Panc1 (cell line): ENCODE measurements around the gene CDCA3. TPM values are rescaled to one million over a fixed set of nuclear protein-coding genes. Genes with fewer than 3 reads are reported as not detected.

ENCODE experiments used
- ATAC-seq: fragments of 200-7000 bp; cut with Tn5 transposase; 2 replicates; pipeline ENCODE4 v1.9.1; 2020; ENCODE audit warnings: mild to moderate bottlenecking, moderate library complexity
- BruUV-seq: library from RNA; stranded (reverse); fragments of 400-500 nt; replicated peaks from 2 replicates; lab custom pipeline; 2021; lab: Mats Ljungman, UMichigan
- CTCF ChIA-PET: fragments of 300-600 bp; sonication (Branson Sonifier 250); formaldehyde crosslinking; loops from one replicate; lab custom pipeline; 2022; ENCODE audit warnings: antibody characterized with exemption; lab: Charles Lee
- POLR2A ChIA-PET: fragments of 300-600 bp; sonication (Branson Sonifier 250); formaldehyde crosslinking; loops from one replicate; lab custom pipeline; 2022; ENCODE audit warnings: antibody characterized with exemption; lab: Charles Lee
- DNase-seq: peaks from one replicate; pipeline ENCODE4 v3.0.0-alpha.2; 2010; ENCODE audit warnings: low read depth, low spot score
- H3K27ac ChIP-seq: 2 replicates; pipeline ENCODE4 v1.5.1; 2011; ENCODE audit warnings: mild to moderate bottlenecking, low read length, inconsistent platforms
- H3K27me3 ChIP-seq: fragments of 200-500 bp; sonication (Bioruptor generic); 2 replicates; pipeline ENCODE4 v1.6.0; 2014; ENCODE audit warnings: low read length, inconsistent platforms; ENCODE audit not compliant: control insufficient read depth, insufficient read depth
- H3K36me3 ChIP-seq: fragments of 200-500 bp; sonication (Bioruptor generic); 2 replicates; pipeline ENCODE4 v1.5.1; 2014; ENCODE audit warnings: inconsistent platforms, mild to moderate bottlenecking, low read length, moderate library complexity; ENCODE audit not compliant: control insufficient read depth, insufficient read depth
- H3K4me1 ChIP-seq: 2 replicates; pipeline ENCODE4 v1.5.1; 2011; ENCODE audit warnings: inconsistent platforms, mild to moderate bottlenecking, low read length, moderate library complexity; ENCODE audit not compliant: control insufficient read depth, insufficient read depth
- H3K4me3 ChIP-seq, 2 experiments: 2 replicates each; pipeline ENCODE4 v1.5.1; 2011 to 2012; ENCODE audit warnings: low read depth in 2 of 2, low read length in 2 of 2, mild to moderate bottlenecking in 2 of 2, inconsistent platforms in 1 of 2, moderate library complexity in 1 of 2
- H3K9me3 ChIP-seq: fragments of 200-500 bp; sonication (Bioruptor generic); 2 replicates; pipeline ENCODE4 v1.5.1; 2014; ENCODE audit warnings: low read depth, mild to moderate bottlenecking, inconsistent platforms, low read length, moderate library complexity; ENCODE audit not compliant: control insufficient read depth, insufficient read depth
- CTCF ChIP-seq: fragments of 450-650 bp; IDR thresholded peaks from 2 replicates; pipeline ENCODE4 v1.5.1; 2017; ENCODE audit warnings: mild to moderate bottlenecking
- POLR2AphosphoS5 ChIP-seq: IDR thresholded peaks from 2 replicates; pipeline ENCODE4 v1.6.1; 2012; ENCODE audit warnings: mild to moderate bottlenecking, low read depth, low read length, moderate library complexity
- SIN3A ChIP-seq: IDR thresholded peaks from 2 replicates; pipeline ENCODE4 v1.6.1; 2012; ENCODE audit warnings: low read depth, mild to moderate bottlenecking, low read length, moderate library complexity, borderline replicate concordance; ENCODE audit not compliant: insufficient read depth
- TCF7L2 ChIP-seq: IDR thresholded peaks from 2 replicates; pipeline ENCODE4 v1.6.1; 2011; ENCODE audit warnings: mild to moderate bottlenecking, low read depth, low read length, inconsistent platforms
- in situ Hi-C: cut with HindIII; loops from 2 replicates; pipeline ENCODE4 v1.10.0; 2016; ENCODE audit warnings: low sequenced_read_pairs, low pct_unique_long_range_greater_than_20kb
- intact Hi-C: fragments of 100-400 bp; cut with micrococcal nuclease; formaldehyde crosslinking; loops from one replicate; pipeline ENCODE4 v1.10.0; 2022; ENCODE audit not compliant: unreplicated experiment
- total RNA-seq: library from RNA; stranded (reverse); gene quantifications from one replicate; pipeline ENCODE4 v1.2.1, GENCODE V29; 2021; ENCODE audit not compliant: unreplicated experiment
- TF ChIP-seq, protein P1 (sequence below), 2 experiments: IDR thresholded peaks; 2 replicates each; pipeline ENCODE4 v1.6.1; 2011 to 2012; ENCODE audit warnings: low read depth in 2 of 2, control low read depth in 1 of 2, low read length in 1 of 2, mild to moderate bottlenecking in 1 of 2, moderate library complexity in 1 of 2; ENCODE audit not compliant: insufficient read depth in 1 of 2

CDCA3 gene
- total RNA-seq, 1 experiment from 2014 or later = 59.0 TPM

DNA sequence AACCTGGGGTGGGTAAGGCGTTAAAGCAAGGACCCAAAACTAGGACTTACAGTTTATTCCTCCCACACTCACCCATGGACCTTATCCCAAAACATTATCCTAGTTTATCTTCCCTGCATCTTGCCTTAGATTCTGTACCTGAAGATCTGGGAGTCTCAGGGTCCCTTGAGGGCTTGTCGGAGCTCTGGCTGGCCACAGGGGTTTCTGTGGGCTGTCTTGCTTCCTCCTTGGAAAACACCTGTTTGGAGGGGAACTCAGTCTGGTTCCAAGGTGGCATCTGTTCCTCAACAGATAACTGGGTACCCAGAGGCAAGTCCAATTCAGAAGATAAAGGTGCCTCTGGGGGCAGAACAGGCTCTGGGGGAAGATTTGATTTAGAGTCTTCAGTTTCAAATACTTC, 1.7 kb downstream of the CDCA3 start:
- ChIA-PET CTCF (no interaction called here), POLR2A (interaction anchor here (0.5 kb wide), 1 partner anchor 60 kb away, joined by 4 read pairs; no protein-coding TSS in a partner anchor)
- no TSS peak for BruUV-seq
- peaks cover 10% of the 10 kb centered on the region for H3K36me3 ChIP-seq
- no peaks in the 10 kb centered on the region for H3K27me3 ChIP-seq
- in situ Hi-C loops = no loop called here
- DNase-seq (no peak), ATAC-seq (no peak)
- intact Hi-C loops = no loop called here
- no peak for TF ChIP-seq POLR2AphosphoS5
- TF ChIP-seq SIN3A = no peak
- TF ChIP-seq, protein P1, sequence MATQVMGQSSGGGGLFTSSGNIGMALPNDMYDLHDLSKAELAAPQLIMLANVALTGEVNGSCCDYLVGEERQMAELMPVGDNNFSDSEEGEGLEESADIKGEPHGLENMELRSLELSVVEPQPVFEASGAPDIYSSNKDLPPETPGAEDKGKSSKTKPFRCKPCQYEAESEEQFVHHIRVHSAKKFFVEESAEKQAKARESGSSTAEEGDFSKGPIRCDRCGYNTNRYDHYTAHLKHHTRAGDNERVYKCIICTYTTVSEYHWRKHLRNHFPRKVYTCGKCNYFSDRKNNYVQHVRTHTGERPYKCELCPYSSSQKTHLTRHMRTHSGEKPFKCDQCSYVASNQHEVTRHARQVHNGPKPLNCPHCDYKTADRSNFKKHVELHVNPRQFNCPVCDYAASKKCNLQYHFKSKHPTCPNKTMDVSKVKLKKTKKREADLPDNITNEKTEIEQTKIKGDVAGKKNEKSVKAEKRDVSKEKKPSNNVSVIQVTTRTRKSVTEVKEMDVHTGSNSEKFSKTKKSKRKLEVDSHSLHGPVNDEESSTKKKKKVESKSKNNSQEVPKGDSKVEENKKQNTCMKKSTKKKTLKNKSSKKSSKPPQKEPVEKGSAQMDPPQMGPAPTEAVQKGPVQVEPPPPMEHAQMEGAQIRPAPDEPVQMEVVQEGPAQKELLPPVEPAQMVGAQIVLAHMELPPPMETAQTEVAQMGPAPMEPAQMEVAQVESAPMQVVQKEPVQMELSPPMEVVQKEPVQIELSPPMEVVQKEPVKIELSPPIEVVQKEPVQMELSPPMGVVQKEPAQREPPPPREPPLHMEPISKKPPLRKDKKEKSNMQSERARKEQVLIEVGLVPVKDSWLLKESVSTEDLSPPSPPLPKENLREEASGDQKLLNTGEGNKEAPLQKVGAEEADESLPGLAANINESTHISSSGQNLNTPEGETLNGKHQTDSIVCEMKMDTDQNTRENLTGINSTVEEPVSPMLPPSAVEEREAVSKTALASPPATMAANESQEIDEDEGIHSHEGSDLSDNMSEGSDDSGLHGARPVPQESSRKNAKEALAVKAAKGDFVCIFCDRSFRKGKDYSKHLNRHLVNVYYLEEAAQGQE (IDR thresholded peaks at IDR 0.05; ENCODE audit: insufficient read depth in 1 of 2, low read depth in 2 of 2, low read length in 1 of 2) = no peak
- no peak for TF ChIP-seq CTCF
- no peak for TF ChIP-seq TCF7L2
- peaks cover 15% of the 10 kb centered on the region for H3K4me1 ChIP-seq
- no peak overlapping the region for H3K27ac ChIP-seq
- no peaks in the 10 kb centered on the region for H3K9me3 ChIP-seq
- H3K4me3 ChIP-seq = no peak overlapping the region; a peak in 1 of 4 replicates

GRCh38 chr12:6847676-6848075, 3.4 kb downstream of the CDCA3 start:
- Histone ChIP-seq H3K4me1 (peaks cover 7% of the 10 kb centered on the region), H3K27ac (no peak overlapping the region), H3K36me3 (peaks cover 10% of the 10 kb centered on the region), H3K4me3 (no peak overlapping the region), H3K9me3 (no peaks in the 10 kb centered on the region), H3K27me3 (no peaks in the 10 kb centered on the region)
- ATAC-seq (no peak), DNase-seq (no peak)
- in situ Hi-C loops = no loop called here
- BruUV-seq = no TSS peak
- POLR2A ChIA-PET = no interaction called here
- intact Hi-C loops = no loop called here
- no peak for TF ChIP-seq CTCF
- no peak for TF ChIP-seq SIN3A
- TF ChIP-seq POLR2AphosphoS5 = no peak
- no peak for TF ChIP-seq TCF7L2
- TF ChIP-seq, protein P1 (IDR thresholded peaks at IDR 0.05; ENCODE audit: insufficient read depth in 1 of 2, low read depth in 2 of 2, low read length in 1 of 2) = no peak
- CTCF ChIA-PET = no interaction called here
